SK-N-SH treated with all-trans-retinoic acid at 6 μM for 48 hours (cell line): ENCODE results near the gene MVK.

Experiments used
- ATAC-seq: fragments of 200-7000 bp; cut with Tn5 transposase; 3 replicates; pipeline ENCODE4 v1.9.1; 2020; ENCODE audit warnings: mild to moderate bottlenecking, moderate library complexity
- ARNTL ChIP-seq: fragments of 450-650 bp; formaldehyde crosslinking; IDR thresholded peaks from 2 replicates; pipeline ENCODE4 v1.5.0; 2020; ENCODE audit warnings: low read depth, mild to moderate bottlenecking, moderate library complexity, borderline replicate concordance
- BACH2 ChIP-seq: fragments of 250-450 bp; sonication (Bioruptor Pico); IDR thresholded peaks from 2 replicates; pipeline ENCODE4 v1.9.0; 2021; ENCODE audit warnings: mild to moderate bottlenecking, borderline replicate concordance
- CSDC2 ChIP-seq: fragments of 250-450 bp; sonication (Bioruptor Pico); IDR thresholded peaks from 2 replicates; pipeline ENCODE4 v1.5.0; 2020; ENCODE audit warnings: mild to moderate bottlenecking, moderate library complexity
- CSRNP3 ChIP-seq: fragments of 250-450 bp; sonication (Bioruptor Pico); IDR thresholded peaks from 2 replicates; pipeline ENCODE4 v1.5.1; 2021; ENCODE audit warnings: mild to moderate bottlenecking, moderate library complexity
- ESRRG ChIP-seq: fragments of 250-450 bp; sonication (Bioruptor Pico); IDR thresholded peaks from 2 replicates; pipeline ENCODE4 v1.6.1; 2021; ENCODE audit warnings: mild to moderate bottlenecking
- GLIS3 ChIP-seq: fragments of 250-450 bp; sonication (Bioruptor Pico); IDR thresholded peaks from 2 replicates; pipeline ENCODE4 v1.5.0; 2020; ENCODE audit warnings: mild to moderate bottlenecking, moderate library complexity
- OSR1 ChIP-seq: fragments of 250-450 bp; sonication (Bioruptor Pico); IDR thresholded peaks from 2 replicates; pipeline ENCODE4 v1.8.0; 2022; ENCODE audit warnings: moderate library complexity, mild to moderate bottlenecking, inconsistent platforms
- PATZ1 ChIP-seq: fragments of 250-450 bp; sonication (Bioruptor Pico); IDR thresholded peaks from 2 replicates; pipeline ENCODE4 v1.8.0; 2020; ENCODE audit warnings: mild to moderate bottlenecking, moderate library complexity, borderline replicate concordance
- PPARA ChIP-seq: fragments of 250-450 bp; sonication (Bioruptor Pico); IDR thresholded peaks from 2 replicates; pipeline ENCODE4 v1.5.0; 2020; ENCODE audit warnings: mild to moderate bottlenecking, borderline replicate concordance
- RARB ChIP-seq: fragments of 250-450 bp; sonication (Bioruptor Pico); IDR thresholded peaks from 2 replicates; pipeline ENCODE4 v1.8.0; 2021; ENCODE audit warnings: mild to moderate bottlenecking, moderate library complexity
- SNAI2 ChIP-seq: fragments of 250-450 bp; sonication (Bioruptor Pico); IDR thresholded peaks from 2 replicates; pipeline ENCODE4 v1.5.0; 2020; ENCODE audit warnings: mild to moderate bottlenecking, moderate library complexity
- TCF4 ChIP-seq: fragments of 250-450 bp; sonication (Bioruptor Pico); IDR thresholded peaks from 2 replicates; pipeline ENCODE4 v1.8.0; 2021; ENCODE audit warnings: mild to moderate bottlenecking, moderate library complexity, borderline replicate concordance
- TOX ChIP-seq: fragments of 250-450 bp; sonication (Bioruptor Pico); IDR thresholded peaks from 2 replicates; pipeline ENCODE4 v1.8.0; 2021; ENCODE audit warnings: mild to moderate bottlenecking, moderate library complexity, borderline replicate concordance
- ZC3H10 ChIP-seq: fragments of 250-450 bp; sonication (Bioruptor Pico); IDR thresholded peaks from 2 replicates; pipeline ENCODE4 v1.5.1; 2021; ENCODE audit warnings: mild to moderate bottlenecking, moderate library complexity
- ZFP3 ChIP-seq: fragments of 250-450 bp; sonication (Bioruptor Pico); IDR thresholded peaks from 2 replicates; pipeline ENCODE4 v1.5.0; 2020; ENCODE audit warnings: mild to moderate bottlenecking, moderate library complexity
- ZFP30 ChIP-seq: fragments of 450-650 bp; formaldehyde crosslinking; IDR thresholded peaks from 2 replicates; pipeline ENCODE4 v1.5.0; 2022; ENCODE audit warnings: mild to moderate bottlenecking, moderate library complexity
- ZNF565 ChIP-seq: fragments of 450-650 bp; formaldehyde crosslinking; conservative IDR thresholded peaks from 2 replicates; pipeline ENCODE4 v1.5.0; 2020; ENCODE audit warnings: low read depth, mild to moderate bottlenecking, moderate library complexity
- ZNF70 ChIP-seq: fragments of 450-650 bp; formaldehyde crosslinking; IDR thresholded peaks from 2 replicates; pipeline ENCODE4 v1.5.0; 2020; ENCODE audit warnings: mild to moderate bottlenecking, moderate library complexity
- ZNF8 ChIP-seq: fragments of 450-650 bp; formaldehyde crosslinking; IDR thresholded peaks from 2 replicates; pipeline ENCODE4 v1.5.0; 2020; ENCODE audit warnings: mild to moderate bottlenecking, moderate library complexity
- TF ChIP-seq, protein P1 (sequence below): fragments of 250-450 bp; sonication (Bioruptor Pico); IDR thresholded peaks from 2 replicates; pipeline ENCODE4 v1.5.0; 2020; ENCODE audit warnings: mild to moderate bottlenecking, moderate library complexity
- TF ChIP-seq, protein P2 (sequence below): fragments of 250-450 bp; sonication (Bioruptor Pico); IDR thresholded peaks from 2 replicates; pipeline ENCODE4 v1.8.0; 2021; ENCODE audit warnings: low read depth, mild to moderate bottlenecking, moderate library complexity, borderline replicate concordance

Gene MVK

GRCh38 chr12:109558374-109559199, 15.0 kb upstream of the MVK start:
- no peak for TF ChIP-seq ESRRG (CRISPR knock-in tag)
- TF ChIP-seq TOX (CRISPR knock-in tag): no peak
- TF ChIP-seq ZFP30: no peak
- TF ChIP-seq BACH2 (CRISPR knock-in tag): no peak
- TF ChIP-seq, protein P1, sequence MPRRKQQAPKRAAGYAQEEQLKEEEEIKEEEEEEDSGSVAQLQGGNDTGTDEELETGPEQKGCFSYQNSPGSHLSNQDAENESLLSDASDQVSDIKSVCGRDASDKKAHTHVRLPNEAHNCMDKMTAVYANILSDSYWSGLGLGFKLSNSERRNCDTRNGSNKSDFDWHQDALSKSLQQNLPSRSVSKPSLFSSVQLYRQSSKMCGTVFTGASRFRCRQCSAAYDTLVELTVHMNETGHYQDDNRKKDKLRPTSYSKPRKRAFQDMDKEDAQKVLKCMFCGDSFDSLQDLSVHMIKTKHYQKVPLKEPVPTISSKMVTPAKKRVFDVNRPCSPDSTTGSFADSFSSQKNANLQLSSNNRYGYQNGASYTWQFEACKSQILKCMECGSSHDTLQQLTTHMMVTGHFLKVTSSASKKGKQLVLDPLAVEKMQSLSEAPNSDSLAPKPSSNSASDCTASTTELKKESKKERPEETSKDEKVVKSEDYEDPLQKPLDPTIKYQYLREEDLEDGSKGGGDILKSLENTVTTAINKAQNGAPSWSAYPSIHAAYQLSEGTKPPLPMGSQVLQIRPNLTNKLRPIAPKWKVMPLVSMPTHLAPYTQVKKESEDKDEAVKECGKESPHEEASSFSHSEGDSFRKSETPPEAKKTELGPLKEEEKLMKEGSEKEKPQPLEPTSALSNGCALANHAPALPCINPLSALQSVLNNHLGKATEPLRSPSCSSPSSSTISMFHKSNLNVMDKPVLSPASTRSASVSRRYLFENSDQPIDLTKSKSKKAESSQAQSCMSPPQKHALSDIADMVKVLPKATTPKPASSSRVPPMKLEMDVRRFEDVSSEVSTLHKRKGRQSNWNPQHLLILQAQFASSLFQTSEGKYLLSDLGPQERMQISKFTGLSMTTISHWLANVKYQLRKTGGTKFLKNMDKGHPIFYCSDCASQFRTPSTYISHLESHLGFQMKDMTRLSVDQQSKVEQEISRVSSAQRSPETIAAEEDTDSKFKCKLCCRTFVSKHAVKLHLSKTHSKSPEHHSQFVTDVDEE (CRISPR knock-in tag): no peak
- no peak for TF ChIP-seq GLIS3 (CRISPR knock-in tag)
- TF ChIP-seq CSRNP3: no peak
- no peak for TF ChIP-seq ZC3H10 (CRISPR knock-in tag)
- TF ChIP-seq RARB: no peak
- TF ChIP-seq OSR1 (CRISPR knock-in tag): no peak
- no peak for TF ChIP-seq PPARA (CRISPR knock-in tag)
- no peak for TF ChIP-seq PATZ1 (CRISPR knock-in tag)
- no peak for TF ChIP-seq ZFP3
- no peak for TF ChIP-seq ZNF70
- TF ChIP-seq SNAI2: no peak
- TF ChIP-seq ZNF565 (CRISPR knock-in tag): no peak
- TF ChIP-seq, protein P2, sequence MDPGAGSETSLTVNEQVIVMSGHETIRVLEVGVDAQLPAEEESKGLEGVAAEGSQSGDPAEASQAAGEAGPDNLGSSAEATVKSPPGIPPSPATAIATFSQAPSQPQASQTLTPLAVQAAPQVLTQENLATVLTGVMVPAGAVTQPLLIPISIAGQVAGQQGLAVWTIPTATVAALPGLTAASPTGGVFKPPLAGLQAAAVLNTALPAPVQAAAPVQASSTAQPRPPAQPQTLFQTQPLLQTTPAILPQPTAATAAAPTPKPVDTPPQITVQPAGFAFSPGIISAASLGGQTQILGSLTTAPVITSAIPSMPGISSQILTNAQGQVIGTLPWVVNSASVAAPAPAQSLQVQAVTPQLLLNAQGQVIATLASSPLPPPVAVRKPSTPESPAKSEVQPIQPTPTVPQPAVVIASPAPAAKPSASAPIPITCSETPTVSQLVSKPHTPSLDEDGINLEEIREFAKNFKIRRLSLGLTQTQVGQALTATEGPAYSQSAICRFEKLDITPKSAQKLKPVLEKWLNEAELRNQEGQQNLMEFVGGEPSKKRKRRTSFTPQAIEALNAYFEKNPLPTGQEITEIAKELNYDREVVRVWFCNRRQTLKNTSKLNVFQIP (CRISPR knock-in tag): no peak
- TF ChIP-seq TCF4 (CRISPR knock-in tag): no peak
- no peak for ATAC-seq

DNA sequence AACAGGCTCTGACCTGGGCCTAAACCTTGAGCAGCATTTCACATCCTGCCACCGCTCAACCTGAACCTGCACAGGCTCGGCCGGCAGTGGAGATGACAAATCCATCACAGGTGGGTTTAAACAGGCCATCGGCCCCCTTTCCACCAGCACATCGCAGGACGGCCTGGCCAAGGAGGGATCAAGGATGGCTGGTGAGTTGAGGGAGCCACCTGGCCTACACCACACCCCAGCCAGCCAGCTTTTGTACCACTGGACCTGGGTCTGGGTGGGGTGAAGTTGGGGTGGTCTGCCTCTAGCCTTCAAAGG, 14.4 kb upstream of the MVK start:
- TF ChIP-seq, protein P1 (CRISPR knock-in tag): no peak
- no peak for TF ChIP-seq RARB
- TF ChIP-seq OSR1 (CRISPR knock-in tag): no peak
- no peak for TF ChIP-seq TCF4 (CRISPR knock-in tag)
- TF ChIP-seq SNAI2: no peak
- no peak for TF ChIP-seq ZNF565 (CRISPR knock-in tag)
- no peak for TF ChIP-seq CSDC2
- no peak for TF ChIP-seq BACH2 (CRISPR knock-in tag)
- TF ChIP-seq CSRNP3: no peak
- TF ChIP-seq ARNTL (CRISPR knock-in tag): no peak
- TF ChIP-seq, protein P2 (CRISPR knock-in tag): no peak
- no peak for TF ChIP-seq PPARA (CRISPR knock-in tag)
- no peak for TF ChIP-seq TOX (CRISPR knock-in tag)
- TF ChIP-seq GLIS3 (CRISPR knock-in tag): no peak
- no peak for TF ChIP-seq ZFP30
- TF ChIP-seq ZC3H10 (CRISPR knock-in tag): no peak
- TF ChIP-seq ESRRG (CRISPR knock-in tag): no peak
- TF ChIP-seq ZNF8 (CRISPR knock-in tag): no peak
- TF ChIP-seq, all 23 proteins: peak for 0
- ATAC-seq: no peak
